Mesenchymal stem cell (in vitro differentiated cells and primary cell): ENCODE measurements around the gene MRPL4.

ENCODE experiments used
- DNase-seq: peaks from one replicate; pipeline ENCODE4 v3.0.0-alpha.2; 2013
- H2AFZ ChIP-seq: one replicate; pipeline ENCODE4 v1.6.1; 2013; ENCODE audit warnings: low read depth, mild to moderate bottlenecking, control low read depth, inconsistent platforms, low read length, moderate library complexity
- H2AK5ac ChIP-seq: 2 replicates; pipeline ENCODE4 v1.6.1; 2013; ENCODE audit warnings: low read length, moderate library complexity, mild to moderate bottlenecking, inconsistent platforms; ENCODE audit not compliant: severe bottlenecking
- H2BK120ac ChIP-seq: one replicate; pipeline ENCODE4 v1.6.1; 2013; ENCODE audit warnings: low read depth, mild to moderate bottlenecking, inconsistent platforms, low read length, moderate library complexity
- H2BK12ac ChIP-seq, 2 experiments: one replicate each; pipeline ENCODE4 v1.6.1; 2013; ENCODE audit warnings: inconsistent platforms in 2 of 2, low read length in 2 of 2, mild to moderate bottlenecking in 2 of 2, moderate library complexity in 2 of 2, control low read depth in 1 of 2
- H2BK15ac ChIP-seq: one replicate; pipeline ENCODE4 v1.6.1; 2013; ENCODE audit warnings: mild to moderate bottlenecking, low read depth, inconsistent platforms; ENCODE audit not compliant: poor library complexity, severe bottlenecking
- H2BK5ac ChIP-seq: 2 replicates; pipeline ENCODE4 v1.6.1; 2013; ENCODE audit warnings: low read depth, mild to moderate bottlenecking, low read length, control low read depth, inconsistent platforms; ENCODE audit not compliant: poor library complexity, severe bottlenecking
- H3K14ac ChIP-seq, 2 experiments: one replicate each; pipeline ENCODE4 v1.6.1; 2013; ENCODE audit warnings: inconsistent platforms in 2 of 2, low read length in 2 of 2, control low read depth in 1 of 2, mild to moderate bottlenecking in 1 of 2, moderate library complexity in 1 of 2
- H3K18ac ChIP-seq, 2 experiments: one replicate each; pipeline ENCODE4 v1.6.1; 2013; ENCODE audit warnings: inconsistent platforms in 2 of 2, low read length in 2 of 2, control low read depth in 1 of 2, low read depth in 1 of 2, mild to moderate bottlenecking in 1 of 2
- H3K23ac ChIP-seq, 2 experiments: one replicate each; pipeline ENCODE4 v1.6.1; 2013; ENCODE audit warnings: inconsistent platforms in 2 of 2, low read length in 2 of 2, mild to moderate bottlenecking in 2 of 2, moderate library complexity in 2 of 2, control low read depth in 1 of 2
- H3K27ac ChIP-seq: 2 replicates; pipeline ENCODE4 v1.5.1; 2013; ENCODE audit warnings: mild to moderate bottlenecking, moderate library complexity, low read length, control low read depth, inconsistent platforms; ENCODE audit not compliant: poor library complexity, severe bottlenecking
- H3K27me3 ChIP-seq, 2 experiments: 2 replicates each; pipeline versions ENCODE4 v1.6.1 to v1.7.0; 2013; ENCODE audit warnings: low read length in 2 of 2, mild to moderate bottlenecking in 2 of 2, moderate library complexity in 2 of 2, control low read depth in 1 of 2, inconsistent platforms in 1 of 2; ENCODE audit not compliant: control insufficient read depth in 1 of 2, insufficient read depth in 1 of 2
- H3K36me3 ChIP-seq, 2 experiments: 2 replicates each; pipeline versions ENCODE4 v1.6.1 to v1.7.0; 2013; ENCODE audit warnings: low read length in 2 of 2, control low read depth in 1 of 2, inconsistent platforms in 1 of 2, low read depth in 1 of 2, mild to moderate bottlenecking in 1 of 2; ENCODE audit not compliant: insufficient read depth in 2 of 2, control insufficient read depth in 1 of 2
- H3K4ac ChIP-seq, 2 experiments: one replicate each; pipeline ENCODE4 v1.6.1; 2013; ENCODE audit warnings: inconsistent platforms in 2 of 2, low read length in 2 of 2, mild to moderate bottlenecking in 2 of 2, moderate library complexity in 2 of 2, control low read depth in 1 of 2, low read depth in 1 of 2
- H3K4me1 ChIP-seq: 2 replicates; pipeline ENCODE4 v1.6.1; 2013; ENCODE audit warnings: low read depth, low read length, control low read depth; ENCODE audit not compliant: control insufficient read depth, insufficient read depth
- H3K4me2 ChIP-seq: 2 replicates; pipeline ENCODE4 v1.6.1; 2013; ENCODE audit warnings: low read length, mild to moderate bottlenecking, inconsistent platforms; ENCODE audit not compliant: poor library complexity, severe bottlenecking
- H3K4me3 ChIP-seq, 2 experiments: 2 replicates each; pipeline versions ENCODE4 v1.5.1 to v1.7.0; 2013; ENCODE audit warnings: low read length in 2 of 2, mild to moderate bottlenecking in 2 of 2, control low read depth in 1 of 2, low read depth in 1 of 2; ENCODE audit not compliant: insufficient read depth in 1 of 2
- H3K79me1 ChIP-seq: replicated peaks from 2 replicates; pipeline ENCODE4 v1.6.1; 2013; ENCODE audit warnings: mild to moderate bottlenecking, control low read depth, low read length, inconsistent platforms; ENCODE audit not compliant: poor library complexity, severe bottlenecking
- H3K9ac ChIP-seq: 2 replicates; pipeline ENCODE4 v1.7.0; 2013; ENCODE audit warnings: mild to moderate bottlenecking, low read length, moderate library complexity
- H3K9me3 ChIP-seq: 2 replicates; pipeline ENCODE4 v1.7.0; 2013; ENCODE audit warnings: mild to moderate bottlenecking, low read length; ENCODE audit not compliant: control insufficient read depth
- H4K8ac ChIP-seq: one replicate; pipeline ENCODE4 v1.6.1; 2013; ENCODE audit warnings: inconsistent platforms, mild to moderate bottlenecking, low read length, moderate library complexity
- H4K91ac ChIP-seq: one replicate; pipeline ENCODE4 v1.6.1; 2013; ENCODE audit warnings: mild to moderate bottlenecking, low read length, inconsistent platforms
- WGBS: methylation state at CpG from one replicate; pipeline ENCODE4 v1.1.7; 2013; ENCODE audit warnings: mixed read lengths; 5-methylcytosine and 5-hydroxymethylcytosine counted together

The MRPL4 gene

GRCh38 chr19:10262771-10263170 lies 10.8 kb downstream of the MRPL4 start:
- WGBS = 95% methylated on average over 6 of the region's 7 CpGs
- peak; percentile 14 for DNase-seq
- no peaks in the 10 kb centered on the region for H3K9me3 ChIP-seq
- no peak overlapping the region for H4K91ac ChIP-seq
- no peak overlapping the region for H2AK5ac ChIP-seq
- no peak overlapping the region for H2AFZ ChIP-seq
- no peak overlapping the region for H3K14ac ChIP-seq
- H3K4me2 ChIP-seq = no peak overlapping the region
- no peak overlapping the region for H2BK120ac ChIP-seq
- H3K4me3 ChIP-seq = no peak overlapping the region
- peaks cover 11% of the 10 kb centered on the region for H3K4me1 ChIP-seq
- no peak overlapping the region for H3K27ac ChIP-seq
- H3K79me1 ChIP-seq = no peaks in the 10 kb centered on the region
- no peaks in the 10 kb centered on the region for H3K27me3 ChIP-seq
- no peak overlapping the region for H4K8ac ChIP-seq
- no peak overlapping the region for H2BK15ac ChIP-seq
- no peak overlapping the region for H2BK5ac ChIP-seq
- no peak overlapping the region for H3K9ac ChIP-seq
- H3K23ac ChIP-seq = no peak overlapping the region
- no peak overlapping the region for H3K4ac ChIP-seq
- H3K36me3 ChIP-seq = peaks cover 20 to 24% of the 10 kb centered on the region in 2 experiments
- H2BK12ac ChIP-seq = no peak overlapping the region
- no peak overlapping the region for H3K18ac ChIP-seq

- H3K23ac ChIP-seq = no peak overlapping the region
- H4K91ac ChIP-seq = no peak overlapping the region
- DNase-seq = no peak
- H3K4me1 ChIP-seq = peaks cover 20% of the 10 kb centered on the region
- no peaks in the 10 kb centered on the region for H3K79me1 ChIP-seq
- H3K9ac ChIP-seq = no peak overlapping the region
- WGBS = 88% methylated on average over 4 of the region's 7 CpGs
- H2BK12ac ChIP-seq = no peak overlapping the region
- H2BK15ac ChIP-seq = no peak overlapping the region
- H3K4ac ChIP-seq = no peak overlapping the region
- H3K14ac ChIP-seq = no peak overlapping the region
- H2BK120ac ChIP-seq = no peak overlapping the region
- H3K36me3 ChIP-seq = no peaks in the 10 kb centered on the region
- no peaks in the 10 kb centered on the region for H3K27me3 ChIP-seq
- no peak overlapping the region for H2BK5ac ChIP-seq
- H3K4me2 ChIP-seq = no peak overlapping the region
- H3K27ac ChIP-seq = no peak overlapping the region
- H3K18ac ChIP-seq = no peak overlapping the region
- no peak overlapping the region for H3K4me3 ChIP-seq
- H2AK5ac ChIP-seq = no peak overlapping the region
- no peak overlapping the region for H4K8ac ChIP-seq
- no peaks in the 10 kb centered on the region for H3K9me3 ChIP-seq
- no peak overlapping the region for H2AFZ ChIP-seq
Measured at GRCh38 chr19:10266706-10267105, 14.7 kb downstream of the MRPL4 start.

GRCh38 chr19:10268071-10268470 lies 16.1 kb downstream of the MRPL4 start:
- H3K79me1 ChIP-seq = no peaks in the 10 kb centered on the region

GRCh38 chr19:10269333-10270179 lies 17.5 kb downstream of the MRPL4 start:
- peak overlapping the region; percentile 72 for H3K4me2 ChIP-seq
- peak; percentile 92 for DNase-seq
- H3K23ac ChIP-seq = no peak overlapping the region
- H3K4ac ChIP-seq = peak overlapping the region; percentile 74 to 84
- peaks cover 2% of the 10 kb centered on the region in 2 experiments for H3K36me3 ChIP-seq
- H2AK5ac ChIP-seq = peak overlapping the region; percentile 17
- WGBS = 8% methylated on average over 59 of the region's 59 CpGs
- H2BK15ac ChIP-seq = peak overlapping the region; percentile 44
- no peaks in the 10 kb centered on the region for H3K9me3 ChIP-seq
- H2BK5ac ChIP-seq = no peak overlapping the region
- peak overlapping the region; percentile 65 for H4K91ac ChIP-seq
- peak overlapping the region; percentile 20 for H2AFZ ChIP-seq
- H3K4me1 ChIP-seq = peaks cover 23% of the 10 kb centered on the region
- H4K8ac ChIP-seq = peak overlapping the region; percentile 96
- H3K18ac ChIP-seq = peak overlapping the region; percentile 60 to 94
- no peak overlapping the region for H3K27ac ChIP-seq
- H2BK120ac ChIP-seq = peak overlapping the region; percentile 9
- H3K4me3 ChIP-seq = peak overlapping the region in 1 of 2 experiments; percentile 79
- H2BK12ac ChIP-seq = peak overlapping the region; percentile 51 to 96
- H3K9ac ChIP-seq = peak overlapping the region; percentile 84
- H3K14ac ChIP-seq = no peak overlapping the region
- H3K79me1 ChIP-seq = no peaks in the 10 kb centered on the region
- no peaks in the 10 kb centered on the region for H3K27me3 ChIP-seq

More at GRCh38 chr19:10268071-10268470, 16.1 kb downstream of the MRPL4 start:
- H3K23ac ChIP-seq = no peak overlapping the region
- no peak overlapping the region for H3K27ac ChIP-seq
- peak overlapping the region; percentile 2 for H2AK5ac ChIP-seq
- no peak overlapping the region for H2AFZ ChIP-seq
- H3K4me1 ChIP-seq = peaks cover 23% of the 10 kb centered on the region
- H2BK15ac ChIP-seq = no peak overlapping the region
- 82% methylated on average over 6 of the region's 6 CpGs for WGBS
- no peak overlapping the region for H3K9ac ChIP-seq
- H3K9me3 ChIP-seq = no peaks in the 10 kb centered on the region
- H3K4me3 ChIP-seq = no peak overlapping the region
- no peak overlapping the region for H2BK5ac ChIP-seq
- no peak overlapping the region for H3K14ac ChIP-seq
- H4K91ac ChIP-seq = no peak overlapping the region
- H4K8ac ChIP-seq = no peak overlapping the region
- H3K4ac ChIP-seq = no peak overlapping the region
- H2BK120ac ChIP-seq = no peak overlapping the region
- H3K36me3 ChIP-seq = no peaks in the 10 kb centered on the region
- no peak overlapping the region for H2BK12ac ChIP-seq
- no peak overlapping the region for H3K4me2 ChIP-seq
- H3K27me3 ChIP-seq = no peaks in the 10 kb centered on the region
- H3K18ac ChIP-seq = no peak overlapping the region
- no peak for DNase-seq
